Heart right ventricle (tissue), 16 donors: ENCODE measurements around the gene LENEP. TPM values are rescaled to one million over a fixed set of nuclear protein-coding genes. Genes with fewer than 3 reads are reported as not detected.
"Not testable (repeated sequence)": the region's sequence is repeated elsewhere in the genome, so short reads cannot be mapped to it uniquely, and the experiment has no call there.

Source experiments
- ATAC-seq, 8 donors: fragments of 200-7000 bp; cut with Tn5 transposase; one replicate each; pipeline ENCODE4 v1.9.1; 2020; ENCODE audit warnings: mild to moderate bottlenecking in 8 of 8, moderate library complexity in 8 of 8, moderate number of reproducible peaks in 1 of 8
- DNase-seq, 2 donors: peaks; one replicate each; pipeline ENCODE4 v3.0.0-alpha.2; 2020
- H3K27ac ChIP-seq, 10 donors: fragments of 200-600 bp; sonication (generic) in 2 of 10; one replicate each; pipeline versions ENCODE4 v1.5.0 to v1.8.0; 2020 to 2022; ENCODE audit warnings: mild to moderate bottlenecking in 3 of 10
- H3K27me3 ChIP-seq, 7 donors: fragments of 200-600 bp; one replicate each; pipeline ENCODE4 v1.8.0; 2021 to 2022; ENCODE audit warnings: mild to moderate bottlenecking in 2 of 7
- H3K36me3 ChIP-seq, 9 donors: fragments of 200-600 bp; sonication (generic) in 1 of 9; one replicate each; pipeline versions ENCODE4 v1.5.0 to v1.8.0; 2020 to 2022; ENCODE audit warnings: mild to moderate bottlenecking in 2 of 9
- H3K4me1 ChIP-seq, 9 donors: fragments of 200-600 bp; sonication (generic) in 1 of 9; one replicate each; pipeline versions ENCODE4 v1.5.0 to v1.8.0; 2020 to 2022; ENCODE audit warnings: mild to moderate bottlenecking in 4 of 9
- H3K4me3 ChIP-seq, 10 donors: fragments of 200-600 bp; sonication (generic) in 2 of 10; one replicate each; pipeline versions ENCODE4 v1.5.0 to v1.8.0; 2020 to 2022; ENCODE audit warnings: mild to moderate bottlenecking in 7 of 10, moderate library complexity in 2 of 10
- H3K9me3 ChIP-seq, 11 donors: fragments of 200-600 bp in 10 of 11; sonication (generic) in 2 of 11; one replicate each; pipeline versions ENCODE4 v1.5.0 to v1.8.0; 2013 to 2022; ENCODE audit warnings: mild to moderate bottlenecking in 2 of 11, control low read depth in 1 of 11, moderate library complexity in 1 of 11
- CTCF ChIP-seq, 9 donors: fragments of 200-600 bp; sonication (generic) in 2 of 9; IDR thresholded peaks; one replicate each; pipeline versions ENCODE4 v1.5.0 to v1.8.0; 2021 to 2022; ENCODE audit warnings: antibody characterized with exemption in 9 of 9, mild to moderate bottlenecking in 5 of 9, moderate library complexity in 1 of 9
- WGBS, 2 donors: extraction: QIAGEN DNeasy Blood & Tissue Kit; methylation state at CpG; one replicate each; pipeline ENCODE4 v1.1.7; 2013; ENCODE audit warnings: inconsistent platforms in 1 of 2; 5-methylcytosine and 5-hydroxymethylcytosine counted together
- intact Hi-C, 10 donors: fragments of 100-400 bp; cut with DNase I; formaldehyde crosslinking; loops; one replicate each; pipeline versions ENCODE4 v1.11.1 to v1.14.2; 2022
- polyA plus RNA-seq, 2 donors: library from polyadenylated mRNA; stranded (reverse); fragments of 200-250 nt; gene quantifications; one replicate each; pipeline ENCODE4 v1.2.3, GENCODE V29; 2013
- total RNA-seq, 10 donors: library from RNA; stranded (reverse); fragmentation: NEBNext Ultra II Directional in 3 of 10; extraction: Animal tissue kit (Norgen Biotek cat#: 25700) in 3 of 10; gene quantifications; one replicate each; pipeline versions ENCODE4 v1.2.1 to v1.2.4, GENCODE V29; 2021 to 2023
- donor health status: Arrhythmogenic right ventricular cardiomyopathy.
- donor health status: ischemic (EF 13 %, LVEDD 7.1; RV severe dilation, severe dysfunction).
- donor health status: healthy with polysubstance abuse.
- donor health status: DM: no; HTN: yes; CAD: no.
- donor health status: DM: no; HTN: no; CAD: no.
- donor health status: ischemic (EF 25% LVEDD 6.9; RV normal size, moderate dysfunction).
- donor health status: ischemic (EF 25% LVEDD 5.7; RV mildly dilated, moderate dysfunction).
- donor health status: healthy.
- donor health status: DM: yes; HTN: yes; CAD: no.
- donor health status: Ischemic cardiomyopathy.
- donor health status: ischemic (EF 35%, LVEDD 5.7; RV mildly dilated, moderate dysfunction).
- donor health status: nonischemic (EF 11% LVEDD 7.7; RV severe dilation, severe dysfunction).
- donor health status: DM: yes; HTN: yes; CAD: no.
- donor health status: PGD.
- donor health status: ischemic (EF 29% LVEDD 5.4; RV normal size, mild dysfunction).
- donor health status: nonischemic (EF 23%, LVEDD 6.1; RV moderate dilation, normal function).

Gene LENEP
- total and polyA plus RNA-seq, 12 donors, result not detected

- ATAC-seq (no peak), DNase-seq (no peak)
- 62 to 66% methylated on average over 6 of the region's 6 CpGs for WGBS, 2 donors
- H3K36me3 ChIP-seq, result peaks cover 0 to 31% (median 4%) of the 10 kb centered on the region in 9 donors
- H3K4me1 ChIP-seq, result peaks cover 7 to 32% (median 17%) of the 10 kb centered on the region in 9 donors
- no peak for TF ChIP-seq CTCF (IDR thresholded peaks at IDR 0.05)
- no peaks in the 10 kb centered on the region for H3K27me3 ChIP-seq
- peak overlapping the region in 4 of 10 donors; percentile 36 to 87 (median 56) for H3K27ac ChIP-seq
- H3K4me3 ChIP-seq, result peak overlapping the region in 9 of 10 donors; percentile 14 to 81 (median 73)
- intact Hi-C loops, result loop anchor here in 1 of 10 donors (2.0 kb wide), 1 partner anchor 16 kb away; no protein-coding TSS in a partner anchor
- H3K9me3 ChIP-seq, result no peaks in the 10 kb centered on the region
These were observed 11.0 kb upstream of the LENEP start for GRCh38 chr1:154982341-154982740.

GRCh38 chr1:154982897-154983648, 10.3 kb upstream of the LENEP start, which contains the start of gene FLAD1:
FLAD1 (plus strand) TSS chr1:154983344; CDS start chr1:154983695, 351 bp downstream.
- Histone ChIP-seq H3K9me3 (no peaks in the 10 kb centered on the region), H3K4me3 (peak within 1 kb of the TSS; percentile 48 to 81 (median 71)), H3K4me1 (peaks cover 7 to 28% (median 17%) of the 10 kb centered on the region in 9 donors), H3K36me3 (peaks cover 0 to 38% (median 4%) of the 10 kb centered on the region in 9 donors), H3K27me3 (no peaks in the 10 kb centered on the region), H3K27ac (peak within 1 kb of the TSS in 9 of 10 donors; percentile 41 to 87 (median 77))
- no peak for TF ChIP-seq CTCF (IDR thresholded peaks at IDR 0.05)
- peak; percentile 98 to 100 (median 100) for ATAC-seq
- WGBS, 2 donors, result 0% methylated on average over 26 of the region's 26 CpGs
- DNase-seq, result peak; percentile 91 to 100
- intact Hi-C loops, result loop anchor here in 2 of 10 donors (1.0 to 2.0 kb wide), 2 partner anchors 8 to 16 kb away; no protein-coding TSS in a partner anchor

- intact Hi-C loops, result loop anchor here in 2 of 10 donors (1.0 to 2.0 kb wide), 2 partner anchors 9 to 15 kb away; no protein-coding TSS in a partner anchor
- TF ChIP-seq CTCF (IDR thresholded peaks at IDR 0.05), result no peak
- peaks cover 0 to 42% (median 7%) of the 10 kb centered on the region in 9 donors for H3K36me3 ChIP-seq
These were observed 9.5 kb upstream of the LENEP start for GRCh38 chr1:154983776-154984466.

GRCh38 chr1:154986736-154987135, 6.7 kb upstream of the LENEP start:
- intact Hi-C loops, H3K27ac ChIP-seq, H3K27me3 ChIP-seq, ATAC-seq, H3K4me3 ChIP-seq, H3K9me3 ChIP-seq, DNase-seq: not testable (repeated sequence)
- H3K36me3 ChIP-seq, result peaks cover 0 to 59% (median 12%) of the 10 kb centered on the region in 9 donors
- peaks cover 7 to 28% (median 17%) of the 10 kb centered on the region in 9 donors for H3K4me1 ChIP-seq
- WGBS, 2 donors, result 93 to 98% methylated on average over 4 of the region's 4 CpGs

More at GRCh38 chr1:154983776-154984466, 9.5 kb upstream of the LENEP start:
- peak overlapping the region in 9 of 10 donors; percentile 41 to 87 (median 77) for H3K27ac ChIP-seq
- no peaks in the 10 kb centered on the region for H3K9me3 ChIP-seq
- WGBS, 2 donors, result 14 to 18% methylated on average over 17 of the region's 17 CpGs
- no peaks in the 10 kb centered on the region for H3K27me3 ChIP-seq
- peaks cover 7 to 28% (median 17%) of the 10 kb centered on the region in 9 donors for H3K4me1 ChIP-seq
- DNase-seq, result no peak
- ATAC-seq, result no peak
- H3K4me3 ChIP-seq, result peak overlapping the region; percentile 48 to 81 (median 71)
